Cortex of kidney (tissue), 1 donor: ENCODE data around the gene BRMS1.
"Not testable (repeated sequence)": the region's sequence is repeated elsewhere in the genome, so short reads cannot be mapped to it uniquely, and the experiment has no call there.

ENCODE experiments used
- DNase-seq: peaks from one replicate; lab custom pipeline; 2025; lab: John Stamatoyannopoulos, UW

Gene BRMS1

DNA sequence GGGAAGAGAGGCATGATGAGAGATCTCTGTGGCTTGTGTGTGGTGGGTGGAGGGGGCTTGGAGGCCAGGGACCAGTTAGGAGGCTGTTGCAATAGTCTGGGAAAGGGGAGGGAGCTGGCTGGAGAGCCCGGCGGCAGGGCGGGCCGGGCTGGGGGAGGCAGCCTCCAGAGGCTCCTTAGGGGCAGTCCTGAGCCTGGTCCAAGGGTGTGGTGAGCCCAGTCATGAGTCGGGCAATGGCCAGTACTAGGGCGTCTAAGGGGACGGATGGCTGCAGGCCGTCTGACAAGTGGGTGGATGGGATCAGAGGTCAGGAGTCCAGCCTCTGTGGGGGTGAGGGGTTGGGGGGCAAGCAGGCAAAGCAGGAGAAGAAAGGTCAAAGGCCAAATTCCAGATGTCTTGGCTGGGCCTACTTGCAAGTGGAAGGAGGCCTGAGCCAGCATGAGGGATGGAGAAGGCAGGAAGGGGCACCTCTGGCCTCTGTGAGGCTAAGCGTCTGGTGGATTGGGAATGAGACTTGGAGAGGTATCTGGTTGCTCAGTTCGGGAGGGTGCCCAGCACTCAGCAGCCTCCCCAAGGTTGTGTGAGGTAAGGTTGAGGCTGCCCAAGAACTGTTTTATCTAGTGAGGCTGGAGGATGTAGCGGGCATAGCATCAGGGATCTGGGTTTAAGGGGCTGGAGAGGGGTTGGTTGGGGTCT lies 22.0 kb downstream of the BRMS1 start:
- no peak for DNase-seq

DNA sequence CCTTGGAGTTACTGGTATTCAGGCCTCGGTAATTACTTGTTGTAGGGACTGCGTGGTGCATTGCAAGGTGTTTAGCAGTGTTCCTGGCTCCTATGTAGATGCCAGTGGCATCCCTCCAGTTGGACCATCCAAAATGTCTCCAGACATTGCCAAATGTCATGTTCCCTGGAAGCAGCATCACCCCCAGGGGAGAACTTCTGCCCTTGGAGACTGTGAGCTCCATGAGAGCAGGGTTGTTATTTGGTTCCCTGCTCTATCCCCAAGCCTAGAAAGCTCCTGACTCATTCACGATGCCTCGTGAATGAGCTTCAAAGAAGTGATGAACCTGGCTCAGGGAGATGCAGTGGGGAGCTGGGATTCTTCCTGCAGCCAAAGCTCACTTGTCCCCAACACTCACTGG lies 23.3 kb downstream of the BRMS1 start:
- no peak for DNase-seq

DNA sequence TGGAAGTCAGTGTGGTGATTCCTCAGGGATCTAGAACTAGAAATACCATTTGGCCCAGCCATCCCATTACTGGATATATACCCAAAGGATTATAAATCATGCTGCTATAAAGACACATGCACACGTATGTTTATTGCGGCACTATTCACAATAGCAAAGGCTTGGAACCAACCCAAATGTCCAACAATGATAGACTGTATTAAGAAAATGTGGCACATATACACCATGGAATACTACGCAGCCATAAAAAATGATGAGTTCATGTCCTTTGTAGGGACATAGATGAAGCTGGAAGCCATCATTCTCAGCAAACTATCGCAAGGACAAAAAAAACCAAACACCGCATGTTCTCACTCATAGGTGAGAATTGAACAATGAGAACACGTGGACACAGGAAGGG lies 24.2 kb downstream of the BRMS1 start:
- not testable (repeated sequence) for DNase-seq

DNA sequence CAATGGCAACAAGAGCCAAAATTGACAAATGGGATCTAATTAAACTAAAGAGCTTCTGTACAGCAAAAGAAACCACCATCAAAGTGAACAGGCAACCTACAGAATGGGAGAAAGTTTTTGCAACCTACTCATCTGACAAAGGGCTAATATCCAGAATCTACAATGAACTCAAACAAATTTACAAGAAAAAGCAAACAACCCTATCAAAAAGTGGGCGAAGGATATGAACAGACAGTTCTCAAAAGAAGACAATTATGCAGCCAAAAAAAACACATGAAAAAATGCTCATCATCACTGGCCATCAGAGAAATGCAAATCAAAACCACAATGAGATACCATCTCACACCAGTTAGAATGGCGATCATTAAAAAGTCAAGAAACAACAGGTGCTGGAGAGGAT lies 24.6 kb downstream of the BRMS1 start:
- DNase-seq: not testable (repeated sequence)

DNA sequence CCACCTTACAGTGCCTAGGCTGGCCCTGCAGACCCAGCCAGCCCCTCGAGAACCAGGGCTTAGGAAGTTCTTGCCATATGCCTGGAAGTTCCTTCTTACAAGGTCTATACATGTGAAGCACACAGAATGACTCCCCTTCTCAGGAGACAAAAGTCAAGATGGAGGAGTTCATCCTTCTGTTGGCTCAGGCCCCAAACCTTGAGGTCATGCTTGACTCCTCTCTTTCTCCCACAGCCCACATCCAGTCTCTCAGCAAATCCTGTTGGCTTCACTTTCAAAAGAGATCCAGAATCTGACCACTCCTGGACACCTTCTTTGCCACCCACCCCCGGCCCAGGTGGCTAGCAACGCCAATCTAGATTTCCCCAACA lies 26.3 kb downstream of the BRMS1 start:
- DNase-seq: no peak

DNA sequence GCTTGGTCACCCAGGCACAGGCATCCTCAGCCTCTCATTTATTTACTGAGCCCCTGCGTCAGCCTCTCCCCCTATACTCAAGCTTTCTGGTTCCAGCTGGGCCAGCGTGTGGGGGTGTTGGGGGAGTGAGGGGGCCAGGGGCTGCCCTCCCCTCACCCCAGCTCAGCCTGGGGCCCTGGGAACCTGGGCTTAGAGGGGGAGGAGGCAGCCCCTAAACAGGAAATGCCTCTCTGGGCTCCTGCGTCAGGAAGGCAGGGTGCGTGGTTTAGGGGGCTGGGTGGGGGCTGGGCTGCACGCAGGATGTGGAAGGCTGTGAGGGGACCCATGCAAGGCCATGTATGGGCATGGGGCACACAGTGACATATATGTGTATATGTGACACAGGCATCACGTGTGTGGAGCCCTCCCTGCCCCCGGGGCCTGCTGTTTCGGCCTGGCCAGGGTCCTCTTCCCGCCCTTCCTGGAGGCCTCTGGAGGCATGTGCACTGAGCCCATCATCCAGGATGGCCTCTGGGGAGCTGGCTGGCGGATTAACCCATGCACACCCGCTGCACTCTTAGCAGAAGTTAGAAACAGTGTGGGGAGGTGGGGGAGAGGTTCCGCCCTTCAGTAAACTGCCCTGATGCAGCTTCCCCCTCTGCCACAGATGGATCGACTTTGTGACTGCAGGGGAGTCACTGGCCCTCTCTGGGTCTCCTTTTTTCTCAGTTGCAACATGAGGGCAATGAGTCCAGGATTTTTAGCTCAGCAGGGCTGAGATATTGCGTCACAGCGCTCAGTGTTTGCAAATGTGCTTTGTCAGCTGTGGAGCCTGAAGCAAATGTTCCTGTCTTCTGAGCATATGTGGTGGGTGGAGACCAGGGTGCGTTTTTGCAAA lies 26.9 kb downstream of the BRMS1 start:
- DNase-seq: no peak

DNA sequence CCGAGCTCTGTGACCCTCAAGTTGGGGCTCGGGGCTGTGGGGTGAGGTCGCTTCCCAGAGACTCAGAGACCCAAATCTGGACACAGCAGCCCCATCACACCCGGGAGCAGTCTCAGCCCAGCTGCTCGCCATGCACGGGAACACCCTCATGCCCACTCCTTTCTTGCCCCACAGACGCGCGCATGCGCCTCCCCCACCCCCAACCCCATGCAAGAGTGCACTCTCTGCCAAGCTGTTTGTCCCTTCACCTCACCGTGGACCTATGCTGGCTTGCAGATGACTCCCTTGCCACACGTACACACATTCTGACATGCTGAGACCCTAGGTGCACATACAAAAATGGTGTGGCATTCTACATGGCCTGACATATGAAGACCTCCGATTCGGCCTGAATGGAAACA lies 27.6 kb downstream of the BRMS1 start:
- no peak for DNase-seq

DNA sequence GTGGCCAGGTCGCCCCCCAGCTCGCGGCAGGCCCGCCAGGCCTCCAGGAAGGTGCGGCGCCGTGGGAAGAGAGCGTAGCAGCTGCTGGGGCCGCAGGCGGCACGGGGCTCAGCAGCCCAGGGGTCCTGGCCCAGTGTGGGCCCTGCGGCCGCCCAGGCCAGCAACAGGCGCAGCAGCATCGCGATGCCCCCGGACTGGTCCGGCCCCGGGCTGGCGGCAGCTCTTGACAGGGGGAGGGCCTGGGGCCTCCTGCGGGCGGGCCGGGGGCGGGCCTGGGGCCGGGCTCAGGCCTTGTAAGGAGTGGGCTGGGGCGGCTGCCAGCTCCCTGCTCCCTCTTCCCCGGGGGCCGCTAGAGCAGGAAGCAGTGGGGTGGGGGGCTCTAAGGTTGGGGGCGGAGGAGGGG lies 28.1 kb downstream of the BRMS1 start, which contains the start of gene CD248:
CD248 (minus strand) TSS at position 196 of the 403 bp plus-strand sequence; CDS start at position 179, 17 bp downstream.
- no peak for DNase-seq

DNA sequence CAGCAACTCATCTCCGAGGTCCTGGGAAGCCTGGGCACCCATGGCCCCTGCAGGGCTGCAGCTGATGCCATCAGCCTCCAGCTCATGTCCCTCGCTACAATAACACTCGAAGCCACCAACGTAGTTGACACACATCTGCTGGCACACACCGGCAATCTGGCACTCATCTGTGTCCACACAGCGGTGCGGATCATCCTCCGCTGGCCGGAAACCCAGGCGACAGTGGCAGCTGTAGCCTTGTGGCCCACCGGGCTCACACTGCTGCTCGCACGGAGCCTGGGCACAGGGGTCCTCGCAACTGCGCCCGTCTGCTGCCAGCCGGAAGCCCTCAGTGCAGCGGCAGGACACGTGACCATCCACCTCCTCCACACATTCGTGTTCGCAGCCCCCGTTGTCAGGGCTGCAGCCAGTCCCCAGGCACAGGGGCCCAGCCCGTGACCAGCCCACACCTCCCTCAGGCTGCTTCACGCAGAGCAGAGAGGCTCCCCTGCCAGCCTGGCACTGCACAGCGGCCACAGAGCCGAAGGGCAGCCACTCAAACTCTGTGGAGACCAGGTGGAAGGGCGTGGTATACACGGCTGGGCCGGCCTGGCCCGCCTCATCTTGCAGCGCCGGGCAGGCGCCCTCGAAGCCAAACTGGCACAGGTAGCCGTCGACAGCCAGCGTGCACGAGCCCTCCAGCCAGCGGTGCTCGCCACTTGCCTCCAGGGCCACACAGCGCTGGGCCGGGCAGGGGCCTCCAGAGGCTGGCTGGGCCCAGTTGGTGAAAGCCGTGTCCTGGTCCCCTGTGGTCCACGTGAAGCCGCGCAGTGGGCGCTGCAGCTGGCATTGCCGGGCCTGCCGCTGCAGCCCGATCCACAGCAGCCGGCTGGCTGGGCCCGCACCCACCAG lies 28.7 kb downstream of the BRMS1 start:
- no peak for DNase-seq

DNA sequence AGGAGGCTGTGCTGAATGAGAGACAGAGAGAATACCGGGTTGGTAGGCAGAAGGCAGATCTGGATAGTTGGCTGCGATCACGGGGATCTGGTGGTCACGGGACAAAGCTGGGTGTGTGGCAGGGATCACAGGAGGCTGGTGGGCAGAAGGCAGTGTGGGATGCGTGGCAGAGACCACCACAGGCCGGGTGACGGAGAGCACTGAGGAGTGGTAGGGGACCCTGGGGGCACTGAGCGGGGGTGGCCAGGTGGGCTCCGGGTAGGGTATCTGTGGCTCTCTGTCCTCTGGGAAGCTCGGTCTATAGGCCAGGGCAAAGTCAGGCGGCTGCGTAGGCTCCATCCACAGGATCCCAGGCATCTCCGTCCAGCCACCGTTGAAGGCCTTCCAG lies 29.4 kb downstream of the BRMS1 start:
- no peak for DNase-seq

DNA sequence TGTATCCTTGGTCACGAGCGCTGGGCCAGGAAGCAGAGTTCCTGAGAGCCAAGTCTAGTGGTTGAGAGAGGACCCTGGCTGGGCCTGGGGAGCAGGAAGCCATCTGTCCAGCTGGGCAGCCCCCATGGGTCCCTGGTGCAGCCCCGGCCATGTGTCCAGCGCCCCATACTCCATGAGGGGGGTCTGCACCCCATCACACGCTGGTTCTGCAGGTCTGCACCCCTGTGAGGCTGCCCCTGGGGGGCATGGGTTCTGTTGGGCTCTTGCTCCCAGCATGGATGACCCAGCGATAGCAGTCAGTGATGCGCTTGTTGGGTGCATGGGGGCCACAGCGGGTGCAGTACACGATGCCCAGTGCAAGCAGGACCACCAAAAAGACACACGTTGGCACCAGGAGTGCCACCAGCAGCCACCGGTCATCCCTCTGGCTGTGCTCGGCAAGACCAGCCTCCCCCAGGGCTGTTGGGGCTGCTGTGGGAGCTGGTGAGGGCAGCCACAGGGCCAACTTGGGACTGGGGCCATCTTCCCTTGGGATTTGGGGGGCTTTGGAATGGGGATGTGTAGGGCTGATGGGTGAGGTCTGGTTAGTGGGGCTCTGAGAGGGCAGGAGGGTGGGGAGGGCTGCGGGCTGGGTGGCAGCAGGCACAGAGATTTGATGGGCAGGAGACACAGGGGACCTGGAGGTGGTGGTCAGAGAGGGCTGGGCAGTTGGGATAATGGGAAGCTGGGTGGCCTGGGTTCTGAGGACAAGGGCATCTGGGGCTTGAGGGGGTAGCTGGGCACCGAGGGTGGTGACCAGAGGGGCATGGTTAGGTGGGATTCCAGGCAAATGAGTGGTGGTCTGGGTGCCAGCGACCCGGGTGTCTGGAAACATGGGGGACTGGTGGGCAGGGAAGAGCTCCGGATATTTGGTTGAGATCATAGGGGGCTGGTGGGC lies 30.1 kb downstream of the BRMS1 start:
- no peak for DNase-seq

DNA sequence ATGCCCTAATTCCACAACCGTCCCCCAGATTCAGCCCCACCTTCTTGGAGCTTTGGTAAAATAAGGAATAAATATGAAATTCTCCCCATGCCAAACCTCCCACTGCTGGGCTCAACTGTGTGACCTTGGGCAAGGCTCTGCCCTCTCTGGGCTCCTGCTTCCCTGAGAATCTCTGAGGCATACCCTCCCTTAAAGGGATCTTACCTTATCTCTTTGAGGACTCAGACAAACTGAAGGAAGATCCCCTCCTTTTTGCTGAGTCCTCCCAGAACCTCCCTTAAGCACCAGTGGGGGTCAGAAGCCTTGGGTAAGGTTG lies 30.8 kb downstream of the BRMS1 start:
- no peak for DNase-seq

DNA sequence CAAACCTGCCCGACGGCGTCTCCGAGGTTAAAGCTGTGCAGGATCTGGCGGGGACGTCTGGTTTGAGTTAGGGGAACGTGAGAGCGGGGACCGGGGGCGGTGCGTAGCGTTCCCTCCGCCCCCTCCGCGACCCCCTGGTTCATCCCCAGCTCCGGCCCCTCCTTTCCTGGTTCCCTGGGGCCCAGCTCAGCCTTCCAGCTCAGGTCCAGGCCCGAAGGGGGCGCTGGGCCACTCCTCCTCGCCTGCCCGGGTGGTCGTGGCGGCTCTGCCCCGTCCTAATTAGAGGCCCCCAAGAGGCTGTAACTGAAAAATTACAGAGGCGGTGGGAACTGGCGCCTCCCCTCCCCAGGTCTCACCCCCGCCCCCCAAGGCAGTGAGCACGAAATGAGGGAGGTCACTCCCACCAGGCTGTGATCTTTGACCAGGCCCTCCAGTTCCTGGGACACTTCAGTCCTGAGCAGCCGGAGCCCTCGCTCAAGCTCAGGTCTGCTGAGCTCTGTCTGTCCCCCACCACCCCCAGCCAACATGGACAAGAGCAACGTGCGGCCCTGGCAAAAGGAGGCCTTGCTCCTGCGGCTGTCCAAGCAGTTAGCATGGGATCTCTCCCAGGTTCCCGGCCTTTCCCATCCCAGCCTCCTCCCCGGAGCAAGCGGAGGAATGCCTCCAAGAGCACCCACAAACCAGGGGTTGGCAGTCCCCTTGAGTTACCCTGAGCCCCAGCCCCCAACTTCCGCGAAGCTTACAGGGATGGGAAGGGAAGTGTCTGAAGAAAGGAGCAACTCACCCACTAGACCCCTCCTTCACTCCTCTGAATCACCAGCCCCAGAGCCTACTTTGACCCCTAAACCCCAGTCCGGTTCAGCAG lies 31.4 kb downstream of the BRMS1 start:
- no peak for DNase-seq

DNA sequence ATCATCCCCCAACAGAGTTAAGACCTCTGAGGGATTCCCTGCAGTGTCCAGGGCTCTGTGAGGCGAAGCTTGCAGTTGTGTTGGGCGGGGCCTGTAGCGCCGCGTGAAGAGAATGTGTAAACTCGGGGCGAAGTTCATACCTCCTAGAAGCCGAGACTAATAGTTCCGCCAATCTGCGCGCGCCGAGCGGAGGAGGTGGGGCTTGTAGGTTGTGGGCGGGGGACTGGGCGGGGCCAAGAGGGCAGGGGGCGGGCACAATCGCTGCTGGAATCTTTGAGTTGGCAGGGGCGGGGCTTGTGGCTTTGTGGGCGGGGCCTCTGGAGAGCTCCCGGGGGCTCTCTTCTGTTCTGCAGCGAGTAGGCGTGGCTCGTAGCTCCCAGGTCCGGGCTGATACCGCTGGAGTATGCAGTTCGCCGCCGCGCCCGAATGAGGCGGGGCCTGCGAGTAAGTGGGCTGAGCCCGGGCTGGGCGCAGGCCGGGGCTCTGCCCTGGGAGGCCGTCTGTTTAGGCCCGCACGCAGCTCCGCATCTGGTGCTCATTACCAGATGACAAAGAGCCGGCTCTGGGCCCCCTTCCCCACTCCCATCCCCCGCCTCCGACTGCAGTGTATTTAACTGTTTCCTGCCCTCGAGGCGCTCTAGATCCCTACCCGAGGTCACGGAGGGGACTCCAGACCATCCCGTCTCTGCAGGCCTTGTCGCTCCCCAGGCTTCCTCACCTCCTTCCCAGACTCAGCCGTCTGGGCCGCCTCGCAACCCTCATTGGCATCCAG lies 32.2 kb downstream of the BRMS1 start:
- no peak for DNase-seq

DNA sequence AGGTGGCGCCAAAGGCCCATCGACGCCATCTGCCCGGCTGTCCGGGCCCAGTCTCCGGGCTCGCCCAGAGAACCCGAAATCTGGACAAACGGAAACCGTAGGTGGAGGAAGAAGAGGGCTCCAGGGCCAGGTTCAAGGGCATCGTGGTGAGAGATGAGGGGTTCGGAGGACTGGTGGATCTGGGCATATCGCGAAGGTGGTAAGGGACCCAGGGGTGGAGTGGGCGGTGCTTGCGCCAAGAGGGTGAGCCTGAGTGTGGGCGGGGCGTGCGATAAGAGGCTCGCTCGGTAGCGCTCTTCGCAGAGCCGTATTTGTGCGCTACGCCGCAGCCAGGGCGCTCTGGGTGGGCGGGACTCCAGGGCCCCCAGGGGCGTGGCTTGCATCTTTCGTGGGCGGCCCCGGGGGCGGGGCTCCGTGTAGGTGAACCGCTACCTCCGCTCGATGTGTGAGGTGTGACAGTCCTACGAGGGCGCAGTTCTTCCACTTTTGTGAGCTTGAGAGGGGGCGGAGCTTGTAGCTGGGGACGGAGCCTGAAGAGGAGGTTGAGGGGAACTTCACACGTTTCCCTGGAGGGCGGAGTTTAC lies 32.8 kb downstream of the BRMS1 start:
- no peak for DNase-seq

DNA sequence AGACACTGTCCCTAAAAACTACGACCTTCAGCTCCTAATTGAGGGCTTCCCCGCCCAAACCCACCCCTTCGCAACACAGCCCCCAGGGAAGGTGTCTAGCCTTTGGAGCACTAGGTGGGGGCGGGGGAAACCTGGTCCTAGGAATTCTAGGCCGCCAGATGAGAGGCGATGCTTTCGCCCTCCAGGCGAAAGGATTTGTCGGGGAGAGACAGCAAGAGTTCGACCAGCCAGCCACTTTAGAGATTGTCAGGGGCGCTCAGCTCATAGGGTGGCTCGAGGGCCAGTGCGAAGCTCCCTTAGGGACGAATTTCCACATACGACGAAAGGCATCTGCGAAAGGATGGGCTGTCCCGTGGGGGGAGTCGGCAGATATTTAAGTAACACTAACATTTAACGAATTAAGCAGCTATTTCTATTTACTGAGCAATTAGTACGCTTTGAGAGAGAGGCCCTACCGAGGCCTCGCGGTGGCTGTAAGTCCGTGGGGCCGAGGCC lies 33.4 kb downstream of the BRMS1 start:
- DNase-seq: no peak

DNA sequence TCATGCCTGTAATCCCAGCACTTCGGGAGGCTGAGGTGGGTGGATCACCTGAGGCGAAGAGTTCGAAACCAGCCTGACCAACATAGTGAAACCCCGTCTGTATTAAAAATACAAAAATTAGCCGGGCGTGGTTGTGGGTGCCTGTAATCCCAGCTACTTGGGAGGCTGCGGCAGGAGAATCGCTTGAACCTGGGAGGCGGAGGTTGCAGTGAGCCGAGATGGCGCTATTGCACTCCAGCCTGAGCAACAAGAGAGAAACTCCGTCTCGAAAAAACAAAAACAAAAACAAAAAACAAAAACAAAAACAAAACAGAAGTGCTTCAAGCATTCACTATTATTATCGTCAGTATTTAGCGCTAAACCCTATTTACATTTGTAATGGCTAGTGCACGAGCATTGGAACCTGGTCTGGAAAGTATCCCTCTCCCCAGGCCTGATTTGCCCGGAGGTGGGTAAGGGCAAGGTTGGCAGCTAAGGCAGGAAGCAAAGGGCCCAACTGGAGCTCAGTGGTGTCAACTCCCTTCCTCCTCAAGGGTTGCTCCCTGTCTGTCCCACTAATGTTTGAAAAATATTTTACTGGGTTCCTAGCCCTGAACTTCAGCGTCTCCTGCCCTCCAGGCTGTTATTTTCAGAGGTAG lies 34.0 kb downstream of the BRMS1 start:
- DNase-seq: not testable (repeated sequence)

DNA sequence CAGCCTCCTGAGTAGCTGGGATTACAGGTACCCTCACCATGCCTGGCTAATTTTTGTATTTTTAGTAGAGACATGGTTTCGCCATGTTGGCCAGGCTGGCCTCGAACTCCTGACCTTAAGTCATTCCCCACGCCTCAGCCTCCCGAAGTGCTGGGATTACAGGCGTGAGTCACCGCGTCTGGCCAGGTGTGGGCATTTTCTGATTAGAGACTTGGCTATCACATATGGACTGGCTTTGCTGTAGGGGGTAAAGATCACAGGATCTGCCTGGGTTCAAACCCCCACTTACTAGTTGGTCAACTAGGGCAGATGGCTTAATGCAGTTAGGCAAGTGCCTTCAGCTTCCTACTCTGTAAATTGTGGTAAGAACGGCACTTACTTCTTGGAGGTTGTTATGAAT lies 34.6 kb downstream of the BRMS1 start:
- no peak for DNase-seq

DNA sequence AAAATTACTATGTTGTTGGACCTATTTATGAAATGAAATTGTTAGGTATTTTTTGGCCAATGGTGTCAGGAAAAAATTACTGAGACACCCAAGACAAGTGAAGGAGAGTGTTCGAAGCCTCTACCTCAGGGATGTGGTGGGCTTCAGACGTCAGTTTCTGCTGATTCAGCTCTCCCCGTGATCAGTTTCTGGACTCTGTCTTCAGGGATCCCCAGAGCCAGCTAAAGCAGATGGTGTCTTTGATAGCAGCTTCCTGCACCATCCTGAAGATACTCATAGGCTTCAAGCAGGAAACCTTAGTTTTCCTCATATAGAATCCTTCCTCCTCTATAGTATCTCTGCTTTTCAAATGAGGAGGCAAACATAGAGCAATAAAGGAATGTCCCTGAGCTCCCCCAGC lies 35.4 kb downstream of the BRMS1 start:
- DNase-seq: no peak
